ENCODE data around the gene FDXR.

- TF ChIP-seq CTCF (IDR thresholded peaks at IDR 0.05; ENCODE audit: low read depth, low read length), result no peak
- no peak for TF ChIP-seq POLR2A (IDR thresholded peaks at IDR 0.05; ENCODE audit: extremely low read depth, insufficient read length)
- TF ChIP-seq MYC (IDR thresholded peaks at IDR 0.05; ENCODE audit: low read depth, low read length), result no peak
Observed at GRCh38 chr17:74855323-74855722, 17.5 kb downstream of the FDXR start.

Data from NB4 (cell line).